KMS-11 (cell line): Measurements from ENCODE around the gene MCTP1.

Experiments used
- H2AFZ ChIP-seq: fragments of 200-600 bp; sonication (generic); 2 replicates; pipeline ENCODE4 v1.6.1; 2016; ENCODE audit warnings: antibody characterized with exemption, mixed run types, low read depth
- H3K27ac ChIP-seq: fragments of 200-600 bp; sonication (generic); 2 replicates; pipeline ENCODE4 v1.6.1; 2016; ENCODE audit warnings: mild to moderate bottlenecking, mixed run types
- H3K27me3 ChIP-seq: fragments of 200-600 bp; sonication (generic); 2 replicates; pipeline ENCODE4 v1.6.1; 2017; ENCODE audit warnings: mild to moderate bottlenecking, low read depth, mixed run types, moderate library complexity; ENCODE audit not compliant: insufficient read depth
- H3K36me3 ChIP-seq: fragments of 200-600 bp; sonication (generic); 2 replicates; pipeline ENCODE4 v1.6.1; 2017; ENCODE audit warnings: mild to moderate bottlenecking, mixed run types; ENCODE audit not compliant: insufficient read depth
- H3K4me1 ChIP-seq: fragments of 200-600 bp; sonication (generic); 2 replicates; pipeline ENCODE4 v1.6.1; 2016; ENCODE audit warnings: mild to moderate bottlenecking, low read depth, mixed run types; ENCODE audit not compliant: poor library complexity, severe bottlenecking
- H3K4me2 ChIP-seq: fragments of 200-600 bp; sonication (generic); 2 replicates; pipeline ENCODE4 v1.7.0; 2016; ENCODE audit warnings: mild to moderate bottlenecking, mixed run types
- H3K4me3 ChIP-seq: fragments of 200-600 bp; sonication (generic); IDR thresholded peaks from 2 replicates; pipeline ENCODE4 v1.6.1; 2017; ENCODE audit warnings: low read depth, low read length, mixed read lengths; ENCODE audit not compliant: insufficient read depth
- H3K79me2 ChIP-seq: fragments of 200-600 bp; sonication (generic); 2 replicates; pipeline ENCODE4 v1.6.1; 2016; ENCODE audit warnings: low read depth, mixed run types; ENCODE audit not compliant: insufficient read depth
- H3K9ac ChIP-seq: fragments of 200-600 bp; sonication (generic); 2 replicates; pipeline ENCODE4 v1.6.1; 2016; ENCODE audit warnings: mild to moderate bottlenecking, mixed run types
- H4K20me1 ChIP-seq: fragments of 200-600 bp; sonication (generic); 2 replicates; pipeline ENCODE4 v1.6.1; 2016; ENCODE audit warnings: mild to moderate bottlenecking, mixed run types; ENCODE audit not compliant: insufficient read depth
- CTCF ChIP-seq: fragments of 200-600 bp; sonication (generic); conservative IDR thresholded peaks from 2 replicates; pipeline ENCODE4 v1.6.1; 2017; ENCODE audit warnings: low read depth, mild to moderate bottlenecking, antibody characterized with exemption, low read length, moderate library complexity, mixed read lengths

The MCTP1 gene

DNA sequence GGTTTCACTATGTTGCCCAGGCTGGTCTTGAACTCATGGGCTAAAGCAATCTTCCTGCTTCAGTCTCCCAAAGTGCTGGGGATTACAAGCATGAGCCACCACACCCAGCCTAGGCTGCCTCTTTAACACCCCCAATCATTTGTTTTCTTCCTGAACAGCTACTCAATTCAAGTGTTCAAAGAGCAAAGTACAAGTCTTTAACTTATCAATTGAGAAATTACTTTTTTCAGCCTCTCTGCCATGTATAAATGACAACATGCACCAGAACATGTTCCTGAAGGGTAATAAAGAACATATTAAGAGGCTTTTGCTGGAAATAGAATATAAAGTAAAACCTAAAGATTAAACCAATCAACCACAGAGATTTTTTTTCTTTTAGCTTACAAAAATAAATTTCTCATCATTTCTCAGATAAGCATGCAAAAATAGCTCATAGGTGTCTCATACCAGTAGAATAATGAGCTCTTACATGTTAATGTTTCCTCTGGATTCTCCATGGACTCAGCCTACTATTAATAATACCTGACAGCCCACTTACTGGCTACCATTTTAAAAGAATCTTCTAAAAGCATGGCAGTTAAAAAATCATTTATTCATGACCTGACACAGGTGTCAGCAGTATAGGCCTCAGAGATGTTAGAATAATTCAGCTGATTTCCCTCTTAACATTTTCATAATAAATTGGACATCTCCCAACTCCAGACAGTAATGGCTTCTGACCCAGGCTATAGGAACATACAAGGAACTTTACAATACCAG, 60.0 kb downstream of the MCTP1 start:
- Histone ChIP-seq H3K36me3 (no peaks in the 10 kb centered on the region), H3K27ac (no peak overlapping the region), H3K4me2 (no peak overlapping the region), H3K79me2 (no peaks in the 10 kb centered on the region), H3K9ac (no peak overlapping the region), H3K4me3 (no peak overlapping the region), H4K20me1 (no peaks in the 10 kb centered on the region), H2AFZ (no peak overlapping the region), H3K27me3 (no peaks in the 10 kb centered on the region), H3K4me1 (no peaks in the 10 kb centered on the region)
- no peak for TF ChIP-seq CTCF

DNA sequence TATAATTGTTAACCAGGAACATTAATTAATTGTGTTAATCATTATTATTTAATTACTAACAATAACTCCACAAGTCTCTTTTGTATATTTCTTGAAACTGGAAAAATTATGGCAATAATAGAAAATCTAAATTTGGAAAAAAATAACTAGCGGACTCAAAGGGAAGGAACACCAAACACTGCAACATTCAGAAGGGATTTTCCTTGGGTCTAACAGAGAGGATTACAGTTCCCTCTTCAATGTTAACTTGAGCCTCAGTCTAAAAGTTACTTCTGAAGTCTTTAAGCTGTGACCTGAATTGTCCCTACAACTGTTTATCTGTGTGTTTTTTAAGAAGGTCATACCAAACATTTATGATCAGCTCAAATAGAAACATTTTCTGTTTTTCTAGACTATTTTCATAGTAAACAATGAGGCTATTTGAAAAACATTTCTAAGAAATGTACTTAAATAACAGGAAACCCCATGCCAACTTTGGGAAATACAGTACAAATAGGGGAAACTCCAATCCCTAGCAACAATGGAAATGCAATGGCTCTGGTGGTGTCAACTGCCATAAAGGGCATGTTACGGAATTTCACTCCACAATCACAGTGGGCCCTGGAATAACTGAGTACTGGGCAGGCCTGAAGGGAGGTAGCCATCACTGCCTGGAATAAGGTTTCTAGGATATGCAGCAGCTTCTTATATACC, 61.2 kb downstream of the MCTP1 start:
- Histone ChIP-seq H3K9ac (no peak overlapping the region), H3K27ac (no peak overlapping the region), H2AFZ (no peak overlapping the region), H3K4me2 (no peak overlapping the region), H3K36me3 (no peaks in the 10 kb centered on the region), H3K27me3 (no peaks in the 10 kb centered on the region), H3K4me1 (no peaks in the 10 kb centered on the region), H3K79me2 (no peaks in the 10 kb centered on the region), H4K20me1 (no peaks in the 10 kb centered on the region), H3K4me3 (no peak overlapping the region)
- TF ChIP-seq CTCF, result no peak

- H3K9ac ChIP-seq, result no peak overlapping the region
- no peak for TF ChIP-seq CTCF
- no peaks in the 10 kb centered on the region for H4K20me1 ChIP-seq
- H3K4me3 ChIP-seq, result no peak overlapping the region
- no peak overlapping the region for H3K27ac ChIP-seq
- H2AFZ ChIP-seq, result no peak overlapping the region
- H3K79me2 ChIP-seq, result no peaks in the 10 kb centered on the region
- no peak overlapping the region for H3K4me2 ChIP-seq
- H3K36me3 ChIP-seq, result no peaks in the 10 kb centered on the region
- no peaks in the 10 kb centered on the region for H3K4me1 ChIP-seq
- H3K27me3 ChIP-seq, result no peaks in the 10 kb centered on the region
Observed at GRCh38 chr5:95222836-95223235, 62.1 kb downstream of the MCTP1 start.

- Histone ChIP-seq H3K4me2 (no peak overlapping the region), H2AFZ (no peak overlapping the region), H4K20me1 (no peaks in the 10 kb centered on the region), H3K27ac (no peak overlapping the region), H3K4me3 (no peak overlapping the region), H3K9ac (no peak overlapping the region), H3K36me3 (no peaks in the 10 kb centered on the region), H3K4me1 (no peaks in the 10 kb centered on the region), H3K27me3 (no peaks in the 10 kb centered on the region), H3K79me2 (no peaks in the 10 kb centered on the region)
- TF ChIP-seq CTCF, result no peak
Observed at GRCh38 chr5:95221234-95221633, 63.7 kb downstream of the MCTP1 start.
